Measurements from ENCODE around the gene MEIS3. TPM values are rescaled to one million over a fixed set of nuclear protein-coding genes. Genes with fewer than 3 reads are reported as not detected.

MEIS3 gene
- polyA plus RNA-seq, 4 donors = 4.6 to 11.2 (median 4.8) TPM; not detected in 1

DNA sequence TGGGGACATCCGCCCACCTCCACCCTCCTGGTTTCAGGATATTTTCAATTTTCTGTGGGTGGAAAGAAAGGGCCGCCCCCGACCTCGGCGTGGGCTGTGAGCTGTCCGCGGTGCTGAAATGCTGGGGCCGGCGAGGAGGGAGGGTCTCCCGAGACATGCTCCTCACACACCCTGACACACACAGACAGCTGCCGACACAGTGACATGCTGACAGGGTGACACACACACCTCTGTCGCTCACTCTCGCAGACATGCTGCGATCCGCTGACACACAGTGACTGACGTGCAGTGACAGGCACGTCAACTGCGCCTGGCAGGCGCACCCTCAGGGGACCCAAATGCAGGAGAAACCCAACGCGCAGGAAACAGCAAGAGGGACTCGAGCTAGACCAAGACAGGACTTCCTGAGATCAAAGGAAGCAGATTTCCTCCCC, 25.1 kb upstream of the MEIS3 start:
- Histone ChIP-seq H3K9me3 (ENCODE audit: control insufficient read depth in 2 of 2, insufficient read depth in 1 of 2, low read depth in 1 of 2, low read length in 1 of 2) (peaks cover 0 to 4% of the 10 kb centered on the region in 2 donors), H3K4me3 (ENCODE audit: low read depth in 1 of 3, low read length in 3 of 3) (no peak overlapping the region), H3K36me3 (ENCODE audit: control insufficient read depth in 3 of 3, insufficient read depth in 2 of 3, low read depth in 1 of 3, low read length in 3 of 3) (no peaks in the 10 kb centered on the region), H3K27me3 (ENCODE audit: control insufficient read depth in 3 of 3, insufficient read depth in 3 of 3, low read length in 3 of 3) (peaks cover 6 to 74% (median 20%) of the 10 kb centered on the region in 3 donors), H3K4me1 (ENCODE audit: control insufficient read depth in 3 of 3, insufficient read depth in 2 of 3, low read depth in 1 of 3, low read length in 2 of 3) (peaks cover 0 to 9% (median 5%) of the 10 kb centered on the region in 3 donors), H3K27ac (ENCODE audit: low read depth in 1 of 3, low read length in 2 of 3) (no peak overlapping the region)
- FAIRE-seq (no peak), DNase-seq (no peak)
- WGBS, 3 donors = 20 to 32% (median 25%) methylated on average over 22 of the region's 22 CpGs

DNA sequence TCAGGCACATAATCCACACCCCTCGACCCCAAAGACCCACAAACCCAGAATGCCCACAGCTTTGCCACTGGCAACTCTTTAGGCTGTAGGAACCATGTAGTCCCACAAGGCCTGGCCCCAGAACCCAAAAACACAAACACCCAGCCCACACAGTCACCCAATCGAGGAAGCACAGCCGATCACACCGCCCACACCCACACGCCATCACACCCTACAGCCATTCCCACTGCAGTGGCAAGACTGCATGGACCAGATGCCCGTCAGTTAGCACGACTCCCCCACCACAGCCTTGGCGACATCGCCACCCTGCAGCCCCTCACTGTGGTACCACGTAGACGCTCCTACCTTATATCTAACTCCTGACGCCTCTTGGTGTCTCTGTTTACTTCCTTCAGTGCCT, 24.0 kb upstream of the MEIS3 start:
- H3K27ac ChIP-seq (ENCODE audit: low read depth in 1 of 3, low read length in 2 of 3) = no peak overlapping the region

GRCh38 chr19:47438793-47439220, 19.5 kb upstream of the MEIS3 start:
- H3K27ac ChIP-seq (ENCODE audit: low read depth in 1 of 3, low read length in 2 of 3) = no peak overlapping the region
- no peaks in the 10 kb centered on the region for H3K9me3 ChIP-seq (ENCODE audit: control insufficient read depth in 2 of 2, insufficient read depth in 1 of 2, low read depth in 1 of 2, low read length in 1 of 2)
- 20 to 33% (median 25%) methylated on average over 5 of the region's 5 CpGs for WGBS, 3 donors
- FAIRE-seq (no peak), DNase-seq (no peak)
- no peaks in the 10 kb centered on the region for H3K36me3 ChIP-seq (ENCODE audit: control insufficient read depth in 3 of 3, insufficient read depth in 2 of 3, low read depth in 1 of 3, low read length in 3 of 3)
- no peaks in the 10 kb centered on the region for H3K4me1 ChIP-seq (ENCODE audit: control insufficient read depth in 3 of 3, insufficient read depth in 2 of 3, low read depth in 1 of 3, low read length in 2 of 3)
- H3K27me3 ChIP-seq (ENCODE audit: control insufficient read depth in 3 of 3, insufficient read depth in 3 of 3, low read length in 3 of 3) = peaks cover 0 to 36% (median 3%) of the 10 kb centered on the region in 3 donors
- H3K4me3 ChIP-seq (ENCODE audit: low read depth in 1 of 3, low read length in 3 of 3) = no peak overlapping the region

More for the DNA sequence above, 24.0 kb upstream of the MEIS3 start:
- Histone ChIP-seq H3K9me3 (ENCODE audit: control insufficient read depth in 2 of 2, insufficient read depth in 1 of 2, low read depth in 1 of 2, low read length in 1 of 2) (peaks cover 0 to 4% of the 10 kb centered on the region in 2 donors), H3K4me1 (ENCODE audit: control insufficient read depth in 3 of 3, insufficient read depth in 2 of 3, low read depth in 1 of 3, low read length in 2 of 3) (peaks cover 0 to 9% (median 5%) of the 10 kb centered on the region in 3 donors), H3K27me3 (ENCODE audit: control insufficient read depth in 3 of 3, insufficient read depth in 3 of 3, low read length in 3 of 3) (peaks cover 6 to 71% (median 15%) of the 10 kb centered on the region in 3 donors), H3K4me3 (ENCODE audit: low read depth in 1 of 3, low read length in 3 of 3) (no peak overlapping the region), H3K36me3 (ENCODE audit: control insufficient read depth in 3 of 3, insufficient read depth in 2 of 3, low read depth in 1 of 3, low read length in 3 of 3) (no peaks in the 10 kb centered on the region)
- DNase-seq = no peak
- no peak for FAIRE-seq
- WGBS, 3 donors = 60 to 66% (median 63%) methylated on average over 12 of the region's 12 CpGs

GRCh38 chr19:47437500-47437899, 18.2 kb upstream of the MEIS3 start:
- DNase-seq (no peak), FAIRE-seq (no peak)
- WGBS, 3 donors = 39 to 49% (median 45%) methylated on average over 12 of the region's 12 CpGs
- H3K4me1 ChIP-seq (ENCODE audit: control insufficient read depth in 3 of 3, insufficient read depth in 2 of 3, low read depth in 1 of 3, low read length in 2 of 3) = no peaks in the 10 kb centered on the region
- no peak overlapping the region for H3K4me3 ChIP-seq (ENCODE audit: low read depth in 1 of 3, low read length in 3 of 3)
- peaks cover 0 to 34% (median 3%) of the 10 kb centered on the region in 3 donors for H3K27me3 ChIP-seq (ENCODE audit: control insufficient read depth in 3 of 3, insufficient read depth in 3 of 3, low read length in 3 of 3)
- H3K9me3 ChIP-seq (ENCODE audit: control insufficient read depth in 2 of 2, insufficient read depth in 1 of 2, low read depth in 1 of 2, low read length in 1 of 2) = no peaks in the 10 kb centered on the region
- no peak overlapping the region for H3K27ac ChIP-seq (ENCODE audit: low read depth in 1 of 3, low read length in 2 of 3)
- no peaks in the 10 kb centered on the region for H3K36me3 ChIP-seq (ENCODE audit: control insufficient read depth in 3 of 3, insufficient read depth in 2 of 3, low read depth in 1 of 3, low read length in 3 of 3)

- Histone ChIP-seq H3K4me1 (ENCODE audit: control insufficient read depth in 3 of 3, insufficient read depth in 2 of 3, low read depth in 1 of 3, low read length in 2 of 3) (no peaks in the 10 kb centered on the region), H3K9me3 (ENCODE audit: control insufficient read depth in 2 of 2, insufficient read depth in 1 of 2, low read depth in 1 of 2, low read length in 1 of 2) (no peaks in the 10 kb centered on the region), H3K36me3 (ENCODE audit: control insufficient read depth in 3 of 3, insufficient read depth in 2 of 3, low read depth in 1 of 3, low read length in 3 of 3) (no peaks in the 10 kb centered on the region), H3K27ac (ENCODE audit: low read depth in 1 of 3, low read length in 2 of 3) (no peak overlapping the region), H3K4me3 (ENCODE audit: low read depth in 1 of 3, low read length in 3 of 3) (no peak overlapping the region), H3K27me3 (ENCODE audit: control insufficient read depth in 3 of 3, insufficient read depth in 3 of 3, low read length in 3 of 3) (peaks cover 0 to 36% (median 0%) of the 10 kb centered on the region in 3 donors)
- DNase-seq (peak; percentile 77 to 85), FAIRE-seq (no peak)
- WGBS, 3 donors = 28 to 31% (median 31%) methylated on average over 17 of the region's 17 CpGs
Measured at GRCh38 chr19:47436712-47437401, 17.5 kb upstream of the MEIS3 start.

GRCh38 chr19:47435883-47436417, 16.6 kb upstream of the MEIS3 start:
- Histone ChIP-seq H3K4me1 (ENCODE audit: control insufficient read depth in 3 of 3, insufficient read depth in 2 of 3, low read depth in 1 of 3, low read length in 2 of 3) (no peaks in the 10 kb centered on the region), H3K27ac (ENCODE audit: low read depth in 1 of 3, low read length in 2 of 3) (no peak overlapping the region), H3K9me3 (ENCODE audit: control insufficient read depth in 2 of 2, insufficient read depth in 1 of 2, low read depth in 1 of 2, low read length in 1 of 2) (no peaks in the 10 kb centered on the region), H3K4me3 (ENCODE audit: low read depth in 1 of 3, low read length in 3 of 3) (no peak overlapping the region), H3K27me3 (ENCODE audit: control insufficient read depth in 3 of 3, insufficient read depth in 3 of 3, low read length in 3 of 3) (peaks cover 0 to 42% (median 3%) of the 10 kb centered on the region in 3 donors), H3K36me3 (ENCODE audit: control insufficient read depth in 3 of 3, insufficient read depth in 2 of 3, low read depth in 1 of 3, low read length in 3 of 3) (no peaks in the 10 kb centered on the region)
- 67 to 83% (median 79%) methylated on average over 6 of the region's 6 CpGs for WGBS, 3 donors
- no peak for FAIRE-seq
- DNase-seq = no peak

- Histone ChIP-seq H3K27ac (ENCODE audit: low read depth in 1 of 3, low read length in 2 of 3) (no peak overlapping the region), H3K4me3 (ENCODE audit: low read depth in 1 of 3, low read length in 3 of 3) (no peak overlapping the region), H3K9me3 (ENCODE audit: control insufficient read depth in 2 of 2, insufficient read depth in 1 of 2, low read depth in 1 of 2, low read length in 1 of 2) (peaks cover 0 to 3% of the 10 kb centered on the region in 2 donors), H3K4me1 (ENCODE audit: control insufficient read depth in 3 of 3, insufficient read depth in 2 of 3, low read depth in 1 of 3, low read length in 2 of 3) (peaks cover 0 to 4% (median 0%) of the 10 kb centered on the region in 3 donors), H3K36me3 (ENCODE audit: control insufficient read depth in 3 of 3, insufficient read depth in 2 of 3, low read depth in 1 of 3, low read length in 3 of 3) (no peaks in the 10 kb centered on the region), H3K27me3 (ENCODE audit: control insufficient read depth in 3 of 3, insufficient read depth in 3 of 3, low read length in 3 of 3) (peaks cover 0 to 46% (median 3%) of the 10 kb centered on the region in 3 donors)
- FAIRE-seq (no peak), DNase-seq (no peak)
- 46 to 51% (median 47%) methylated on average over 15 to 16 of the region's 16 CpGs for WGBS, 3 donors
Measured at GRCh38 chr19:47435196-47435595, 15.9 kb upstream of the MEIS3 start.

GRCh38 chr19:47434088-47434487, 14.8 kb upstream of the MEIS3 start:
- Histone ChIP-seq H3K4me3 (ENCODE audit: low read depth in 1 of 3, low read length in 3 of 3) (no peak overlapping the region), H3K4me1 (ENCODE audit: control insufficient read depth in 3 of 3, insufficient read depth in 2 of 3, low read depth in 1 of 3, low read length in 2 of 3) (peaks cover 0 to 9% (median 2%) of the 10 kb centered on the region in 3 donors), H3K36me3 (ENCODE audit: control insufficient read depth in 3 of 3, insufficient read depth in 2 of 3, low read depth in 1 of 3, low read length in 3 of 3) (no peaks in the 10 kb centered on the region), H3K27me3 (ENCODE audit: control insufficient read depth in 3 of 3, insufficient read depth in 3 of 3, low read length in 3 of 3) (peaks cover 0 to 56% (median 9%) of the 10 kb centered on the region in 3 donors), H3K9me3 (ENCODE audit: control insufficient read depth in 2 of 2, insufficient read depth in 1 of 2, low read depth in 1 of 2, low read length in 1 of 2) (peaks cover 0 to 3% of the 10 kb centered on the region in 2 donors), H3K27ac (ENCODE audit: low read depth in 1 of 3, low read length in 2 of 3) (no peak overlapping the region)
- 69 to 72% (median 71%) methylated on average over 7 of the region's 7 CpGs for WGBS, 3 donors
- FAIRE-seq (no peak), DNase-seq (no peak)

Data from small intestine (tissue), 7 donors.